Heart left ventricle (tissue), 13 donors: Measurements from ENCODE around the gene SCN2B.

ENCODE experiments used
- CTCF ChIP-seq, 12 donors: fragments of 200-600 bp; sonication (generic) in 4 of 12; IDR thresholded peaks; one replicate each; pipeline versions ENCODE4 v1.5.0 to v1.8.0; 2018 to 2022; ENCODE audit warnings: antibody characterized with exemption in 12 of 12, mild to moderate bottlenecking in 5 of 12
- POLR2A ChIP-seq, 2 donors: fragments of 450-650 bp; IDR thresholded peaks; one replicate each; pipeline ENCODE4 v1.6.1; 2017; ENCODE audit warnings: antibody characterized with exemption in 2 of 2, mild to moderate bottlenecking in 2 of 2, moderate library complexity in 2 of 2
- donor health status: ischemic (EF 13 %, LVEDD 7.1; RV severe dilation, severe dysfunction).
- donor health status: DM: no; HTN: yes; CAD: no.
- donor health status: DM: no; HTN: no; CAD: no.
- donor health status: ischemic (EF 25% LVEDD 6.9; RV normal size, moderate dysfunction).
- donor health status: ischemic (EF 25% LVEDD 5.7; RV mildly dilated, moderate dysfunction).
- donor health status: ischemic (EF 35%, LVEDD 5.7; RV mildly dilated, moderate dysfunction).
- donor health status: nonischemic (EF 11% LVEDD 7.7; RV severe dilation, severe dysfunction).
- donor health status: DM: yes; HTN: yes; CAD: no.
- donor health status: PGD.
- donor health status: ischemic (EF 29% LVEDD 5.4; RV normal size, mild dysfunction).
- donor health status: nonischemic (EF 23%, LVEDD 6.1; RV moderate dilation, normal function).

GRCh38 chr11:118207079-118207478 lies 30.6 kb upstream of the SCN2B start:
- TF ChIP-seq CTCF (IDR thresholded peaks at IDR 0.05) (no peak), POLR2A (IDR thresholded peaks at IDR 0.05) (no peak)
